Dendritic cell treated with granulocyte-macrophage colony-stimulating factor and Interleukin-4, amounts not matched to agents 40 ng/mL and 50 ng/mL, for 4 days (primary cell): ENCODE results near the gene ANKRD44.

ENCODE experiments used
- H3K27ac Mint-ChIP-seq: one replicate; pipeline ENCODE4 v1.8.0; 2022; ENCODE audit warnings: mild to moderate bottlenecking, mixed read lengths
- H3K27me3 Mint-ChIP-seq: one replicate; pipeline ENCODE4 v1.8.0; 2022; ENCODE audit warnings: mild to moderate bottlenecking, mixed read lengths
- H3K36me3 Mint-ChIP-seq: one replicate; pipeline ENCODE4 v1.8.0; 2022; ENCODE audit warnings: low read depth, mixed read lengths
- H3K4me1 Mint-ChIP-seq: one replicate; pipeline ENCODE4 v1.8.0; 2022; ENCODE audit warnings: low read depth, mixed read lengths
- H3K4me3 Mint-ChIP-seq: one replicate; pipeline ENCODE4 v1.8.0; 2022; ENCODE audit warnings: mild to moderate bottlenecking, moderate library complexity, mixed read lengths
- H3K9me3 Mint-ChIP-seq: one replicate; pipeline ENCODE4 v1.8.0; 2022; ENCODE audit warnings: mixed read lengths
- intact Hi-C: fragments of 100-400 bp; cut with micrococcal nuclease; formaldehyde crosslinking; loops from one replicate; pipeline ENCODE4 v1.15.0; 2022

ANKRD44 gene

GRCh38 chr2:197255543-197255942, 55.0 kb downstream of the ANKRD44 start:
- H3K27ac Mint-ChIP-seq = peak overlapping the region; percentile 79
- H3K9me3 Mint-ChIP-seq = no peaks in the 10 kb centered on the region
- H3K36me3 Mint-ChIP-seq = peaks cover 16% of the 10 kb centered on the region
- H3K27me3 Mint-ChIP-seq = no peaks in the 10 kb centered on the region
- intact Hi-C loops = loop anchor here (5.0 kb wide), 1 partner anchor 52 kb away; no protein-coding TSS in a partner anchor
- H3K4me3 Mint-ChIP-seq = peak overlapping the region; percentile 61
- H3K4me1 Mint-ChIP-seq = peaks cover 63% of the 10 kb centered on the region

- H3K9me3 Mint-ChIP-seq = no peaks in the 10 kb centered on the region
- intact Hi-C loops = loop anchor here (5.0 kb wide), 1 partner anchor 52 kb away; no protein-coding TSS in a partner anchor
Observed at GRCh38 chr2:197254776-197255530, 55.6 kb downstream of the ANKRD44 start.

GRCh38 chr2:197251576-197251975, 59.0 kb downstream of the ANKRD44 start:
- H3K4me3 Mint-ChIP-seq = no peak overlapping the region
- peaks cover 31% of the 10 kb centered on the region for H3K36me3 Mint-ChIP-seq
- no peaks in the 10 kb centered on the region for H3K9me3 Mint-ChIP-seq
- intact Hi-C loops = no loop called here
- H3K4me1 Mint-ChIP-seq = peaks cover 68% of the 10 kb centered on the region
- H3K27ac Mint-ChIP-seq = no peak overlapping the region
- H3K27me3 Mint-ChIP-seq = no peaks in the 10 kb centered on the region

More at GRCh38 chr2:197254776-197255530, 55.6 kb downstream of the ANKRD44 start:
- peak overlapping the region; percentile 79 for H3K27ac Mint-ChIP-seq
- H3K27me3 Mint-ChIP-seq = no peaks in the 10 kb centered on the region
- H3K4me1 Mint-ChIP-seq = peaks cover 69% of the 10 kb centered on the region
- peaks cover 16% of the 10 kb centered on the region for H3K36me3 Mint-ChIP-seq
- H3K4me3 Mint-ChIP-seq = no peak overlapping the region

- no peak overlapping the region for H3K27ac Mint-ChIP-seq
- H3K36me3 Mint-ChIP-seq = peaks cover 35% of the 10 kb centered on the region
- no peak overlapping the region for H3K4me3 Mint-ChIP-seq
- peaks cover 67% of the 10 kb centered on the region for H3K4me1 Mint-ChIP-seq
- intact Hi-C loops = no loop called here
- no peaks in the 10 kb centered on the region for H3K9me3 Mint-ChIP-seq
- no peaks in the 10 kb centered on the region for H3K27me3 Mint-ChIP-seq
Observed at GRCh38 chr2:197251163-197251562, 59.4 kb downstream of the ANKRD44 start.

- no peak overlapping the region for H3K4me3 Mint-ChIP-seq
- peaks cover 56% of the 10 kb centered on the region for H3K4me1 Mint-ChIP-seq
- no peak overlapping the region for H3K27ac Mint-ChIP-seq
- intact Hi-C loops = no loop called here
- peaks cover 35% of the 10 kb centered on the region for H3K36me3 Mint-ChIP-seq
- no peaks in the 10 kb centered on the region for H3K9me3 Mint-ChIP-seq
- no peaks in the 10 kb centered on the region for H3K27me3 Mint-ChIP-seq
Observed at GRCh38 chr2:197250084-197250397, 60.5 kb downstream of the ANKRD44 start.

- intact Hi-C loops = no loop called here
- Mint-ChIP-seq H3K27me3 (no peaks in the 10 kb centered on the region), H3K9me3 (no peaks in the 10 kb centered on the region), H3K36me3 (peaks cover 35% of the 10 kb centered on the region), H3K4me1 (peaks cover 53% of the 10 kb centered on the region), H3K4me3 (no peak overlapping the region), H3K27ac (no peak overlapping the region)
Observed at GRCh38 chr2:197249381-197250083, 61.0 kb downstream of the ANKRD44 start.

GRCh38 chr2:197248623-197249022, 62.0 kb downstream of the ANKRD44 start:
- Mint-ChIP-seq H3K27ac (peak overlapping the region; percentile 50), H3K36me3 (peaks cover 45% of the 10 kb centered on the region), H3K4me3 (no peak overlapping the region), H3K27me3 (no peaks in the 10 kb centered on the region), H3K4me1 (peaks cover 56% of the 10 kb centered on the region), H3K9me3 (no peaks in the 10 kb centered on the region)
- intact Hi-C loops = no loop called here

- no peaks in the 10 kb centered on the region for H3K27me3 Mint-ChIP-seq
- no peaks in the 10 kb centered on the region for H3K9me3 Mint-ChIP-seq
- peaks cover 47% of the 10 kb centered on the region for H3K36me3 Mint-ChIP-seq
- intact Hi-C loops = no loop called here
- H3K4me3 Mint-ChIP-seq = no peak overlapping the region
- peaks cover 58% of the 10 kb centered on the region for H3K4me1 Mint-ChIP-seq
- H3K27ac Mint-ChIP-seq = no peak overlapping the region
Observed at GRCh38 chr2:197248001-197248401, 62.6 kb downstream of the ANKRD44 start.

GRCh38 chr2:197247083-197247482, 63.5 kb downstream of the ANKRD44 start:
- intact Hi-C loops = no loop called here
- Mint-ChIP-seq H3K27me3 (no peaks in the 10 kb centered on the region), H3K27ac (no peak overlapping the region), H3K4me1 (peaks cover 65% of the 10 kb centered on the region), H3K9me3 (no peaks in the 10 kb centered on the region), H3K36me3 (peaks cover 47% of the 10 kb centered on the region), H3K4me3 (no peak overlapping the region)

GRCh38 chr2:197245829-197246804, 64.5 kb downstream of the ANKRD44 start:
- H3K27me3 Mint-ChIP-seq = no peaks in the 10 kb centered on the region
- intact Hi-C loops = no loop called here
- peak overlapping the region; percentile 3 for H3K27ac Mint-ChIP-seq

GRCh38 chr2:197244349-197244748, 66.2 kb downstream of the ANKRD44 start:
- Mint-ChIP-seq H3K27ac (no peak overlapping the region), H3K4me3 (no peak overlapping the region), H3K36me3 (peaks cover 40% of the 10 kb centered on the region), H3K27me3 (no peaks in the 10 kb centered on the region), H3K4me1 (peaks cover 61% of the 10 kb centered on the region), H3K9me3 (no peaks in the 10 kb centered on the region)
- intact Hi-C loops = loop anchor here (5.0 kb wide), 1 partner anchor 47 kb away; no protein-coding TSS in a partner anchor

More at GRCh38 chr2:197245829-197246804, 64.5 kb downstream of the ANKRD44 start:
- H3K4me3 Mint-ChIP-seq = no peak overlapping the region
- peaks cover 47% of the 10 kb centered on the region for H3K36me3 Mint-ChIP-seq
- H3K9me3 Mint-ChIP-seq = no peaks in the 10 kb centered on the region
- H3K4me1 Mint-ChIP-seq = peaks cover 60% of the 10 kb centered on the region

GRCh38 chr2:197242719-197243118, 67.9 kb downstream of the ANKRD44 start:
- intact Hi-C loops = loop anchor here (5.0 kb wide), 1 partner anchor 45 kb away; no protein-coding TSS in a partner anchor
- H3K27me3 Mint-ChIP-seq = no peaks in the 10 kb centered on the region

GRCh38 chr2:197241596-197241995, 69.0 kb downstream of the ANKRD44 start:
- Mint-ChIP-seq H3K27ac (no peak overlapping the region), H3K4me3 (no peak overlapping the region), H3K36me3 (peaks cover 36% of the 10 kb centered on the region), H3K9me3 (no peaks in the 10 kb centered on the region), H3K4me1 (peaks cover 62% of the 10 kb centered on the region), H3K27me3 (no peaks in the 10 kb centered on the region)
- intact Hi-C loops = loop anchor here (5.0 kb wide), 1 partner anchor 44 kb away; no protein-coding TSS in a partner anchor

More at GRCh38 chr2:197242719-197243118, 67.9 kb downstream of the ANKRD44 start:
- Mint-ChIP-seq H3K36me3 (peaks cover 41% of the 10 kb centered on the region), H3K4me1 (peaks cover 61% of the 10 kb centered on the region), H3K4me3 (no peak overlapping the region), H3K27ac (no peak overlapping the region), H3K9me3 (no peaks in the 10 kb centered on the region)
